Breast epithelium (tissue), 4 donors: ENCODE measurements around the gene EXOC1L. TPM values are rescaled to one million over a fixed set of nuclear protein-coding genes. Genes with fewer than 3 reads are reported as not detected.

Source experiments
- DNase-seq, 2 donors: peaks; one replicate each; pipeline ENCODE4 v3.0.0-alpha.2; 2019; ENCODE audit warnings: low spot score in 2 of 2
- H3K27ac ChIP-seq, 2 donors: fragments of 200-600 bp; sonication (generic) in 1 of 2; one replicate each; pipeline ENCODE4 v1.5.1; 2016 to 2019; ENCODE audit warnings: mild to moderate bottlenecking in 1 of 2
- H3K27me3 ChIP-seq, 2 donors: fragments of 200-600 bp; sonication (generic) in 1 of 2; one replicate each; pipeline versions ENCODE4 v1.5.1 to v1.6.0; 2017 to 2019; ENCODE audit warnings: control low read depth in 1 of 2, mild to moderate bottlenecking in 1 of 2
- H3K36me3 ChIP-seq: fragments of 200-600 bp; one replicate; pipeline ENCODE4 v1.5.1; 2019
- H3K4me1 ChIP-seq, 2 donors: fragments of 200-600 bp; sonication (generic); one replicate each; pipeline ENCODE4 v1.5.1; 2016 to 2019; ENCODE audit warnings: control low read depth in 1 of 2
- H3K4me3 ChIP-seq, 3 donors: fragments of 200-600 bp; sonication (generic); 1 replicate in 2 of 3; 2 replicates in 1 of 3; pipeline ENCODE4 v1.5.1; 2016 to 2019; ENCODE audit warnings: mild to moderate bottlenecking in 3 of 3, moderate library complexity in 2 of 3
- H3K9me3 ChIP-seq, 2 donors: fragments of 200-600 bp; sonication (generic) in 1 of 2; one replicate each; pipeline ENCODE4 v1.5.1; 2016 to 2019; ENCODE audit warnings: control low read depth in 1 of 2
- POLR2A ChIP-seq: fragments of 450-650 bp; IDR thresholded peaks from one replicate; pipeline ENCODE4 v1.6.1; 2016; ENCODE audit warnings: antibody characterized with exemption, mild to moderate bottlenecking, moderate library complexity
- POLR2AphosphoS5 ChIP-seq, 3 donors: sonication (generic); formaldehyde crosslinking; IDR thresholded peaks; one replicate each; pipeline ENCODE4 v1.6.1; 2017; ENCODE audit warnings: antibody characterized with exemption in 3 of 3
- intact Hi-C: fragments of 100-400 bp; cut with DNase I; formaldehyde crosslinking; loops from one replicate; pipeline ENCODE4 v1.15.1; 2023; ENCODE audit warnings: low total_unique reads
- total RNA-seq, 3 donors: library from RNA; depleted of rRNA; stranded (reverse); fragments of >200 nt; gene quantifications; one replicate each; pipeline ENCODE4 v1.1.0, GENCODE V29; 2016
- TF ChIP-seq, protein P1 (sequence below), 3 donors: fragments of 450-650 bp; IDR thresholded peaks; one replicate each; pipeline ENCODE4 v1.5.1; 2016 to 2017; ENCODE audit warnings: antibody characterized with exemption in 3 of 3, mild to moderate bottlenecking in 3 of 3, moderate library complexity in 3 of 3

EXOC1L gene
- total RNA-seq, 3 donors from 2014 or later: not detected

DNA sequence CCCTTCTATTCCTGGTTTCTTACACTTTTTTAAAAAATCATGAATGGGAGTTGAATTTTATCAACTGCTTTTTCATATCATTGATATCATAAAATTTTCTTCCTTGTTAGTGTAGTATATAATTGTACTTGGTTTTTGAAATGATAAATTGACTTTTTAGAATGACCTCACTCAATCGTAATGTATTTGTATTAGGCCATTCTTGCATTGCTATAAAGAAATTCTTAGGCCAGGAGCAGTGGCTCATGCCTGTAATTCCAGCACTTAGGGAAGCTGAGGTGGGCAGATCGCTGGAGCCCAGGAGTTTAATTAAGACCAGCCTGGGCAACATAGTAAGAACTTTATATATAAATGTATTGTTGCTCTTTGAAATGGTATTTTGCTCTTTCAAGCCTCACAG, 40.1 kb downstream of the EXOC1L start:
- intact Hi-C loops: no loop called here
- Histone ChIP-seq H3K27me3 (no peaks in the 10 kb centered on the region), H3K9me3 (no peaks in the 10 kb centered on the region), H3K36me3 (no peaks in the 10 kb centered on the region), H3K4me1 (peaks cover 0 to 8% of the 10 kb centered on the region in 2 donors), H3K27ac (no peak overlapping the region), H3K4me3 (no peak overlapping the region)
- no peak for DNase-seq
- TF ChIP-seq POLR2A: no peak
- no peak for TF ChIP-seq POLR2AphosphoS5 (IDR thresholded peaks at IDR 0.05)
- TF ChIP-seq, protein P1, sequence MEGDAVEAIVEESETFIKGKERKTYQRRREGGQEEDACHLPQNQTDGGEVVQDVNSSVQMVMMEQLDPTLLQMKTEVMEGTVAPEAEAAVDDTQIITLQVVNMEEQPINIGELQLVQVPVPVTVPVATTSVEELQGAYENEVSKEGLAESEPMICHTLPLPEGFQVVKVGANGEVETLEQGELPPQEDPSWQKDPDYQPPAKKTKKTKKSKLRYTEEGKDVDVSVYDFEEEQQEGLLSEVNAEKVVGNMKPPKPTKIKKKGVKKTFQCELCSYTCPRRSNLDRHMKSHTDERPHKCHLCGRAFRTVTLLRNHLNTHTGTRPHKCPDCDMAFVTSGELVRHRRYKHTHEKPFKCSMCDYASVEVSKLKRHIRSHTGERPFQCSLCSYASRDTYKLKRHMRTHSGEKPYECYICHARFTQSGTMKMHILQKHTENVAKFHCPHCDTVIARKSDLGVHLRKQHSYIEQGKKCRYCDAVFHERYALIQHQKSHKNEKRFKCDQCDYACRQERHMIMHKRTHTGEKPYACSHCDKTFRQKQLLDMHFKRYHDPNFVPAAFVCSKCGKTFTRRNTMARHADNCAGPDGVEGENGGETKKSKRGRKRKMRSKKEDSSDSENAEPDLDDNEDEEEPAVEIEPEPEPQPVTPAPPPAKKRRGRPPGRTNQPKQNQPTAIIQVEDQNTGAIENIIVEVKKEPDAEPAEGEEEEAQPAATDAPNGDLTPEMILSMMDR (IDR thresholded peaks at IDR 0.05): no peak

- intact Hi-C loops: no loop called here
- Histone ChIP-seq H3K4me3 (no peak overlapping the region), H3K27ac (peak overlapping the region in 1 of 2 donors; percentile 16), H3K27me3 (no peaks in the 10 kb centered on the region), H3K4me1 (no peaks in the 10 kb centered on the region), H3K36me3 (peaks cover 6% of the 10 kb centered on the region), H3K9me3 (no peaks in the 10 kb centered on the region)
- TF ChIP-seq POLR2A (no peak), POLR2AphosphoS5 (IDR thresholded peaks at IDR 0.05) (no peak)
- TF ChIP-seq, protein P1 (IDR thresholded peaks at IDR 0.05): no peak
- no peak for DNase-seq
Observed at GRCh38 chr4:55864577-55865223, 45.1 kb downstream of the EXOC1L start.

GRCh38 chr4:55865228-55865806, 45.7 kb downstream of the EXOC1L start:
- Histone ChIP-seq H3K9me3 (no peaks in the 10 kb centered on the region), H3K4me1 (no peaks in the 10 kb centered on the region), H3K36me3 (peaks cover 6% of the 10 kb centered on the region), H3K4me3 (no peak overlapping the region), H3K27ac (peak overlapping the region; percentile 16 to 45), H3K27me3 (no peaks in the 10 kb centered on the region)
- no peak for DNase-seq
- intact Hi-C loops: no loop called here
- TF ChIP-seq, protein P1 (IDR thresholded peaks at IDR 0.05): no peak
- TF ChIP-seq POLR2A (no peak), POLR2AphosphoS5 (IDR thresholded peaks at IDR 0.05) (no peak)

DNA sequence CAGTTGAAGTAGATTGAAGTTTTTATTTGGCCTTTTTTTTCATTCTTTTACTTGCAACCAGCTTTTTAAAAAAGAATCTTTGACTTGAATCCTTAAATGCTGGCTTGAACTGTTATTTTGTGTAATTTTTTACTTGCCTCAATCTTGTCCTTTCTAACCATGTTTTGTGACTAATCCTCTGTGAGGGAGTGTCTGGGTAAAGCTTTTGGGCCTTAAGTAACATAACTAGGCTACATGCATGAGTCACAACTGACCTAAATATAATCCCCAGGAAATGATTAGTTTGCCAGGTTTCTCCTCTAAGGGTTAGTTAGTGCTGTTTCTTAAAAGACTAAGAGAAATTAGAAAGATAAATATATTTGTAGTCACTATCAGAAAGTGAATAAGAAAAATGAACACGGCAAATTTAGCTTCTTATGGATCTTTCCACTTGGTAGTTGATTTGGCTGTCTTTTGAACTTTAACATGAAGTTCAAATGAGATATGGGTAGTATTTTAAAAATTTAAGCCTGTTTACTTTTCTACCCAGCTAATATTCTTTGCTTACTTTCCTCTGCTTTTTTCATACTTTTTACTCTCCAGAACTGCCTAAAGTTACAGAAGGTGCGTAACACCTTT, 46.8 kb downstream of the EXOC1L start:
- H3K4me1 ChIP-seq: no peaks in the 10 kb centered on the region
- H3K9me3 ChIP-seq: no peaks in the 10 kb centered on the region
- peak overlapping the region; percentile 5 to 45 for H3K27ac ChIP-seq
- intact Hi-C loops: no loop called here
- H3K27me3 ChIP-seq: no peaks in the 10 kb centered on the region
- DNase-seq: no peak
- peaks cover 12% of the 10 kb centered on the region for H3K36me3 ChIP-seq
- TF ChIP-seq POLR2A: no peak
- TF ChIP-seq POLR2AphosphoS5 (IDR thresholded peaks at IDR 0.05): no peak
- TF ChIP-seq, protein P1 (IDR thresholded peaks at IDR 0.05): no peak
- H3K4me3 ChIP-seq: no peak overlapping the region

- no peak for TF ChIP-seq POLR2AphosphoS5 (IDR thresholded peaks at IDR 0.05)
- TF ChIP-seq, protein P1 (IDR thresholded peaks at IDR 0.05): peak; percentile 34 to 73 (median 62)
- no peak for TF ChIP-seq POLR2A
- H3K27me3 ChIP-seq: no peaks in the 10 kb centered on the region
- intact Hi-C loops: no loop called here
- no peak for DNase-seq
- H3K9me3 ChIP-seq: no peaks in the 10 kb centered on the region
- no peaks in the 10 kb centered on the region for H3K4me1 ChIP-seq
- H3K27ac ChIP-seq: no peak overlapping the region
- peaks cover 18% of the 10 kb centered on the region for H3K36me3 ChIP-seq
- H3K4me3 ChIP-seq: no peak overlapping the region
Observed at GRCh38 chr4:55866973-55867574, 47.5 kb downstream of the EXOC1L start.
